Activated naive CD4-positive, alpha-beta T cell treated with anti-CD3 and anti-CD28 coated beads for 36 hours (primary cell): ENCODE measurements around the gene TMTC4. TPM values are rescaled to one million over a fixed set of nuclear protein-coding genes. Genes with fewer than 3 reads are reported as not detected.
"Not testable (repeated sequence)": the region's sequence is repeated elsewhere in the genome, so short reads cannot be mapped to it uniquely, and the experiment has no call there.

ENCODE experiments used
- CTCF ChIA-PET: fragments of 350-600 bp; sonication (Branson Sonifier 250); formaldehyde crosslinking; loops from one replicate; lab custom pipeline; 2021; ENCODE audit warnings: antibody characterized with exemption; lab: Charles Lee
- DNase-seq: peaks from one replicate; pipeline ENCODE4 v3.0.0-alpha.2; 2020
- H3K27ac Mint-ChIP-seq: one replicate; pipeline ENCODE4 v1.8.0; 2021; ENCODE audit warnings: mild to moderate bottlenecking, mixed read lengths
- H3K27me3 Mint-ChIP-seq: one replicate; pipeline ENCODE4 v1.8.0; 2021; ENCODE audit warnings: low read depth, mixed read lengths
- H3K36me3 Mint-ChIP-seq: one replicate; pipeline ENCODE4 v1.8.0; 2021; ENCODE audit warnings: low read depth, mixed read lengths
- H3K4me1 Mint-ChIP-seq: one replicate; pipeline ENCODE4 v1.8.0; 2021; ENCODE audit warnings: low read depth, mixed read lengths
- H3K4me3 Mint-ChIP-seq: one replicate; pipeline ENCODE4 v1.8.0; 2021; ENCODE audit warnings: mild to moderate bottlenecking, moderate library complexity, mixed read lengths
- H3K9me3 Mint-ChIP-seq: one replicate; pipeline ENCODE4 v1.8.0; 2021; ENCODE audit warnings: mixed read lengths
- intact Hi-C: fragments of 100-400 bp; cut with micrococcal nuclease; formaldehyde crosslinking; loops from one replicate; pipeline ENCODE4 v1.15.1; 2023
- total RNA-seq, 2 experiments: library from RNA; stranded (reverse); gene quantifications; one replicate each; pipeline ENCODE4 v1.2.3, GENCODE V29; 2021

TMTC4 gene
- total RNA-seq, 2 experiments from 2014 or later = 16.1 to 18.5 TPM

GRCh38 chr13:100594731-100595130 lies 79.9 kb downstream of the TMTC4 start:
- Mint-ChIP-seq H3K27ac (no peak overlapping the region), H3K4me1 (no peaks in the 10 kb centered on the region), H3K9me3 (no peaks in the 10 kb centered on the region), H3K4me3 (no peak overlapping the region), H3K36me3 (no peaks in the 10 kb centered on the region), H3K27me3 (no peaks in the 10 kb centered on the region)
- DNase-seq = no peak
- CTCF ChIA-PET = no interaction called here
- intact Hi-C loops = no loop called here

- intact Hi-C loops = no loop called here
- CTCF ChIA-PET = no interaction called here
- H3K4me1 Mint-ChIP-seq = no peaks in the 10 kb centered on the region
Measured at GRCh38 chr13:100594255-100594654, 80.3 kb downstream of the TMTC4 start.

GRCh38 chr13:100589178-100589725 lies 85.3 kb downstream of the TMTC4 start:
- H3K4me3 Mint-ChIP-seq = peak overlapping the region; percentile 75
- peaks cover 35% of the 10 kb centered on the region for H3K4me1 Mint-ChIP-seq
- peak overlapping the region; percentile 72 for H3K27ac Mint-ChIP-seq
- no peak for DNase-seq
- H3K36me3 Mint-ChIP-seq = no peaks in the 10 kb centered on the region
- CTCF ChIA-PET = interaction anchor here (1.0 to 2.1 kb wide), 5 partner anchors 8 to 16 kb away, joined by 3 to 26 read pairs (median 5); no protein-coding TSS in a partner anchor
- intact Hi-C loops = loop anchor here (2.0 to 5.0 kb wide), 4 partner anchors 196 to 1092 kb away; no protein-coding TSS in a partner anchor
- no peaks in the 10 kb centered on the region for H3K27me3 Mint-ChIP-seq
- no peaks in the 10 kb centered on the region for H3K9me3 Mint-ChIP-seq

More at GRCh38 chr13:100594255-100594654, 80.3 kb downstream of the TMTC4 start:
- H3K27me3 Mint-ChIP-seq = no peaks in the 10 kb centered on the region
- H3K4me3 Mint-ChIP-seq = no peak overlapping the region
- no peak overlapping the region for H3K27ac Mint-ChIP-seq
- no peaks in the 10 kb centered on the region for H3K9me3 Mint-ChIP-seq
- H3K36me3 Mint-ChIP-seq = no peaks in the 10 kb centered on the region
- DNase-seq = no peak

DNA sequence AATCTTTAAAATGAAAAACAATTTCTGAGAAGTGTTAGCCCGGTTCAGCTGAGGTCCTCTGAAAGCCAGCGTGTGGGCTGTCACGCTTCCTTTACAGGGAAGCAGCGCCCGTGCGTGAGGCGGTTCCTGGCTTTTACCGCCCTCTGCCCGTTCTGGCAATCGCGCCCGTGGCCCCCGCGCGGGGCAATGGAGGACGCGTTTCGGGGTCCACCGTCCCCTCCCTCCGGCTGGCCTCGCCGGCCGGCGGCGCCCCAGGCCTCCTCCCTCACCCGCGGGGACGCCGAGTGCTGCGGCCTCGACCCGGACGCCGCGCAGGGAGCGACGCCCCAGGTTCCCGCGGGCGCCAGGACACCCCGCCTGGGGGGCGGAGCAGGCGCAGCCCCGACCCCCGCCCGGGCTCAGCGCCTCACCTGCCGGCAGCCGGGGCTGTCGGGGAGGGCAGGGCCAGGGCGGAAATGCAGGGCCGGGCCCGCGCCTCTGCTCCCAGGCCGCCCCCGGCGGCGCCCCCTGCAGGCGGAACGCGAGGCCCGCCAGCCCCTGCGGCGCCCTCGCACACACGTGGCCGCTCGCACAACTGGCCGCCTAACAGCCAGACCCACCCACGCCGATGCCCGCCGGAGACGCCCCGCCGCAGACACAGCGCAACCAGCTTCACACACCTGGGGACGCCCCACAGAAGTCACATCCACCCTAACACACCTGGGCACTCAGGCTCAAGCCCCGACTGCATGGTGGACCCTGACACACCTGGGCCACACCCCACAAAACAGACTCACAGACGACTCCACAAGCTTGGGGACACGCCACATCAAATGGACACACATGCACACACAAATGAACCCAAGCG lies 86.0 kb downstream of the TMTC4 start, which contains the start of gene GGACT:
GGACT (minus strand) TSS at position 459 of the 847 bp plus-strand sequence. CDS start 56,198 bp downstream, outside the sequence.
- CTCF ChIA-PET = interaction anchor here (0.6 to 2.1 kb wide), 7 partner anchors 9 to 1086 kb away, joined by 3 to 26 read pairs (median 4); no protein-coding TSS in a partner anchor
- Mint-ChIP-seq H3K4me3 (peak within 1 kb of the TSS; percentile 75), H3K27ac (peak within 1 kb of the TSS; percentile 87), H3K9me3 (no peaks in the 10 kb centered on the region), H3K4me1 (peaks cover 39% of the 10 kb centered on the region), H3K36me3 (no peaks in the 10 kb centered on the region), H3K27me3 (no peaks in the 10 kb centered on the region)
- DNase-seq = peak; percentile 84
- intact Hi-C loops = loop anchor here (1.0 to 5.0 kb wide), 7 partner anchors 15 to 1091 kb away; no protein-coding TSS in a partner anchor

DNA sequence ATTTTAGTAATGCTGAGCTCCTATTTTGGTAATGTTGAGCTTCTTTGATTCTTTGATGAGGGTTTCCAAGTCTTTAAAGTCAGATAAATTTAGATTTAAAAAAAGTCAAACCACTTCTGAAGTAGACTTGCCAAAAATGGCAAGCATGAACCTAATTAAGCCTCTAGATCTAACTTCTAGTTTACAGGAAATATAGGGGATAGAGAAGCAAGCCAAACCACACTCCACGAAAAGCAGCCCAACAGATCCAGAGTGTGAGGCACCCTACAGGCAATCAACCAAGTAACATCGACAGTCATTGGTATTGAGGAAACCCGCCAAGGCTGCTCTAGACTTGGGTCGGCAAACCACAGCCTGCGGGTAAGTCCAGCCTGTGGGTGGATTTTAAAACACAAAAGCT lies 89.7 kb downstream of the TMTC4 start:
- H3K4me3 Mint-ChIP-seq = no peak overlapping the region
- intact Hi-C loops = loop anchor here (5.0 kb wide), 2 partner anchors 292 to 1088 kb away; no protein-coding TSS in a partner anchor
- no peaks in the 10 kb centered on the region for H3K27me3 Mint-ChIP-seq
- no peaks in the 10 kb centered on the region for H3K36me3 Mint-ChIP-seq
- CTCF ChIA-PET = interaction anchor here (1.4 to 2.6 kb wide), 2 partner anchors 11 to 14 kb away, joined by 6 to 17 read pairs; no protein-coding TSS in a partner anchor
- no peaks in the 10 kb centered on the region for H3K9me3 Mint-ChIP-seq
- peak overlapping the region; percentile 54 for H3K27ac Mint-ChIP-seq
- peaks cover 55% of the 10 kb centered on the region for H3K4me1 Mint-ChIP-seq
- peak; percentile 47 for DNase-seq

GRCh38 chr13:100581504-100581903 lies 93.1 kb downstream of the TMTC4 start:
- H3K36me3 Mint-ChIP-seq = no peaks in the 10 kb centered on the region
- H3K9me3 Mint-ChIP-seq = no peaks in the 10 kb centered on the region
- no peaks in the 10 kb centered on the region for H3K27me3 Mint-ChIP-seq
- H3K4me3 Mint-ChIP-seq = no peak overlapping the region
- intact Hi-C loops = loop anchor here (2.0 kb wide), 1 partner anchor 93 kb away; the partner anchor contains the start of gene TMTC4
- H3K27ac Mint-ChIP-seq = no peak overlapping the region
- peaks cover 36% of the 10 kb centered on the region for H3K4me1 Mint-ChIP-seq
- CTCF ChIA-PET = interaction anchor here (1.7 kb wide), 1 partner anchor 8 kb away, joined by 14 read pairs; no protein-coding TSS in a partner anchor
- DNase-seq = peak; percentile 24

DNA sequence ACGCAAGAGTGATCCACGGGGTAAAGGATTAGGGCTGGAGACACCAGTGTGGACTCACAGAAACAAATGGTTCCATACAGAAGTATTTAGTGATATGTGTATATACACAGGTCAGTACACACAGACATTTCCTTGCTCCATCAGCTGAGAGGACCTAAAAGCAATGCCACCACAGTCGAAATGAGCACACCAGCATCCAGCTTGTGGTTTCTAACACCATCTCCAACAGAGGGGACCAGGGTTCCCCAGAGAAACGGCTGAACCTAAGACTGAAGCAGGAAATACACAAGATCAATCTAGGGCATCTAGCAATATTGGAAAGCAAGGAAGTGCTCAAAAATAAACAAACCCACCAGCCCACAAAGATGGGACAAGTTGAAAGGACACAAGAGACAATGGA lies 93.6 kb downstream of the TMTC4 start:
- Mint-ChIP-seq H3K9me3 (no peaks in the 10 kb centered on the region), H3K36me3 (no peaks in the 10 kb centered on the region), H3K27me3 (no peaks in the 10 kb centered on the region), H3K27ac (no peak overlapping the region), H3K4me3 (no peak overlapping the region), H3K4me1 (peaks cover 32% of the 10 kb centered on the region)
- DNase-seq = no peak
- CTCF ChIA-PET = interaction anchor here (2.7 kb wide), 1 partner anchor 8 kb away, joined by 10 read pairs; the partner anchor contains the start of gene GGACT
- intact Hi-C loops = loop anchor here (2.0 kb wide), 1 partner anchor 94 kb away; the partner anchor contains the start of gene TMTC4

GRCh38 chr13:100580045-100580444 lies 94.5 kb downstream of the TMTC4 start:
- H3K27ac Mint-ChIP-seq = no peak overlapping the region

DNA sequence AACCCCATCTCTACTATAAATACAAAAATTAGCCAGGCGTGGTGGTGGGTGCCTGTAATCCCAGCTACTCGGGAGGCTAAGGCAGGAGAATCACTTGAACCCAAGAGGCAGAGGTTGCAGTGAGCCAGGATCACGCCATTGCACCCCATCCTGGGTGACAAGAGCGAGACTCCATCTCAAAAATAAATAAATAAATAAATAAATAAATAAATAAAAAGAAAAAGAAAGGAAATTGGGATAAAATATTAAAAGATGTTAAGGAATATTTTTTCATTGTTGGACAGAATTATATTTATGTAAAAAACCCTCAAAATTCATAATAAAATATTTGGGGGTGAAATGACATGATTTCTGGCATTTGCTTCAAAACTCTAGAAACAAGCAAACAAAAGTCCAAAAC lies 97.4 kb downstream of the TMTC4 start:
- H3K27me3 Mint-ChIP-seq, H3K9me3 Mint-ChIP-seq, CTCF ChIA-PET, H3K27ac Mint-ChIP-seq, H3K36me3 Mint-ChIP-seq, DNase-seq, H3K4me3 Mint-ChIP-seq, intact Hi-C loops: not testable (repeated sequence)
- peaks cover 25% of the 10 kb centered on the region for H3K4me1 Mint-ChIP-seq

More at GRCh38 chr13:100580045-100580444, 94.5 kb downstream of the TMTC4 start:
- H3K36me3 Mint-ChIP-seq = no peaks in the 10 kb centered on the region
- CTCF ChIA-PET = interaction anchor here (2.7 kb wide), 1 partner anchor 9 kb away, joined by 10 read pairs; the partner anchor contains the start of gene GGACT
- intact Hi-C loops = loop anchor here (2.0 kb wide), 1 partner anchor 95 kb away; the partner anchor contains the start of gene TMTC4
- H3K4me3 Mint-ChIP-seq = no peak overlapping the region
- no peaks in the 10 kb centered on the region for H3K9me3 Mint-ChIP-seq
- no peaks in the 10 kb centered on the region for H3K27me3 Mint-ChIP-seq
- peaks cover 28% of the 10 kb centered on the region for H3K4me1 Mint-ChIP-seq
- no peak for DNase-seq

DNA sequence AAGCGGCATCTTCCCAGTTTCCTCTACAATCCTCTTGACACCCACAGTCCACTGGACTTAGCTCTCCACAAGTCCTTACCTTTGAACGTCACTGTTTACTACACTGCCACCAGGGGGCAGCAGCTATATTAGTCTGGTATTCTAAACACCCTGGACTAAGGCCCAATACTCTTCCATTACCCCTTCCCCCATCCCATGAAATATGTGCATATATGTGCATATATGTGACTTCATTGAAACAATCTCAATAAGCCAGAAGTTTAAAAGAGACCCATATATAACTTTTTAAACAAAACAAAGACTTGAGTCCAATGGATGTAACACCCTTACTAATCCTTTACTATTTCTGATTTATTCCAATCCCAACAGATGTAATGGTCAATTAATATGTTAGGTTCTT lies 101.5 kb downstream of the TMTC4 start:
- Mint-ChIP-seq H3K9me3 (no peaks in the 10 kb centered on the region), H3K4me3 (no peak overlapping the region), H3K27me3 (no peaks in the 10 kb centered on the region), H3K27ac (no peak overlapping the region), H3K36me3 (no peaks in the 10 kb centered on the region), H3K4me1 (peaks cover 13% of the 10 kb centered on the region)
- DNase-seq = peak; percentile 88
- intact Hi-C loops = loop anchor here (1.0 to 5.0 kb wide), 5 partner anchors 15 to 554 kb away; partner anchors contain the start of gene GGACT
- CTCF ChIA-PET = interaction anchor here (0.6 to 3.8 kb wide), 29 partner anchors 9 to 915 kb away, joined by 3 to 26 read pairs (median 4); partner anchors contain the start of genes GGACT and TMTC4

GRCh38 chr13:100566543-100566942 lies 108.1 kb downstream of the TMTC4 start:
- H3K27me3 Mint-ChIP-seq = no peaks in the 10 kb centered on the region
- DNase-seq = no peak
- CTCF ChIA-PET = no interaction called here
- H3K4me1 Mint-ChIP-seq = no peaks in the 10 kb centered on the region
- no peak overlapping the region for H3K4me3 Mint-ChIP-seq
- H3K36me3 Mint-ChIP-seq = peaks cover 12% of the 10 kb centered on the region
- H3K27ac Mint-ChIP-seq = no peak overlapping the region
- peaks cover 2% of the 10 kb centered on the region for H3K9me3 Mint-ChIP-seq
- intact Hi-C loops = no loop called here

DNA sequence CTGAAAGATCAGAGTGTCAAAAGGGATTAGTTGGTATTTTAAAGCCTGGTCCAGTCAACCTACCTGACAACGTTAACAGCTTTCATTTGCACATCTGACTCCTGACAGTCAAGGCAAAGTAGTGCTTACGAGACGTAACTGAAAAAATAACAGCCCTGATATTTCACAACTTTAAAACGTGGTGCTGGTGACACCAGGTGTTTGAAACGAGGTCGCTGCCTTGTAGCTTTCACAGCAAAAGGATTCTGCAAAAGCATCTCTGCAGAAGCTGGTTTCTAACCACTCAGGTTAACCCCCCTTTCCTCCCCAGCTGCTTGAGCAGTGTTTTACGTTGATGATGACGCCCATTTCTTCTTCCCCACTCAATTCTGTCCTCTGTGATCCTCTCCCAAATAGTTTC lies 109.3 kb downstream of the TMTC4 start:
- intact Hi-C loops = no loop called here
- Mint-ChIP-seq H3K4me1 (no peaks in the 10 kb centered on the region), H3K4me3 (no peak overlapping the region), H3K9me3 (peaks cover 2% of the 10 kb centered on the region), H3K36me3 (peaks cover 12% of the 10 kb centered on the region), H3K27me3 (no peaks in the 10 kb centered on the region), H3K27ac (no peak overlapping the region)
- DNase-seq = no peak
- CTCF ChIA-PET = no interaction called here
